ENCODE results near the gene MIA2. TPM values are rescaled to one million over a fixed set of nuclear protein-coding genes. Genes with fewer than 3 reads are reported as not detected.

The MIA2 gene
- total RNA-seq, 1 donor = 21.6 TPM

DNA sequence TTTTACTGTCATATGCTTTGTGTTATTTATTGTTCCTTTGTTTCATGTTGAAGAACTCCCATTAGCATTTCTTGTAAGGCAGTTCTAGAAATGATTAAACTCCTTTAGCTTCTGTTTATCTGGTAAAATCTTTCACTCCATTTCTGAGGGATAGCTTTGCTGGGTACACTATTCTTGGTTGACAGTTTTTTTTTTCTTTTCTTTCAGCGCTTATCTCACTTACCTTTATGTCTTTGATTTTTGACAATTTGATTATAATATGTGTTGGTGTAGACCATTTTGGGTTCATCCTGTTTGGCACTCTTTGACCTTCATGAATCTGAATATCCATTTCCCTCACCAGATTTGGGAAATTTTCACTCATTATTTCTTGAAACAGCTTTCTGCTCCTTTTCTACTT is 182.4 kb downstream of the MIA2 start:
- no peak for DNase-seq (ENCODE audit: low read depth)
- H3K4me3 ChIP-seq (ENCODE audit: low read depth, low read length) = no peak overlapping the region
- TF ChIP-seq, protein P1, sequence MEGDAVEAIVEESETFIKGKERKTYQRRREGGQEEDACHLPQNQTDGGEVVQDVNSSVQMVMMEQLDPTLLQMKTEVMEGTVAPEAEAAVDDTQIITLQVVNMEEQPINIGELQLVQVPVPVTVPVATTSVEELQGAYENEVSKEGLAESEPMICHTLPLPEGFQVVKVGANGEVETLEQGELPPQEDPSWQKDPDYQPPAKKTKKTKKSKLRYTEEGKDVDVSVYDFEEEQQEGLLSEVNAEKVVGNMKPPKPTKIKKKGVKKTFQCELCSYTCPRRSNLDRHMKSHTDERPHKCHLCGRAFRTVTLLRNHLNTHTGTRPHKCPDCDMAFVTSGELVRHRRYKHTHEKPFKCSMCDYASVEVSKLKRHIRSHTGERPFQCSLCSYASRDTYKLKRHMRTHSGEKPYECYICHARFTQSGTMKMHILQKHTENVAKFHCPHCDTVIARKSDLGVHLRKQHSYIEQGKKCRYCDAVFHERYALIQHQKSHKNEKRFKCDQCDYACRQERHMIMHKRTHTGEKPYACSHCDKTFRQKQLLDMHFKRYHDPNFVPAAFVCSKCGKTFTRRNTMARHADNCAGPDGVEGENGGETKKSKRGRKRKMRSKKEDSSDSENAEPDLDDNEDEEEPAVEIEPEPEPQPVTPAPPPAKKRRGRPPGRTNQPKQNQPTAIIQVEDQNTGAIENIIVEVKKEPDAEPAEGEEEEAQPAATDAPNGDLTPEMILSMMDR (IDR thresholded peaks at IDR 0.05; ENCODE audit: insufficient read depth, low read depth, low read length) = no peak

GRCh38 chr14:39417014-39417413 is 183.3 kb downstream of the MIA2 start:
- H3K4me3 ChIP-seq (ENCODE audit: low read depth, low read length) = no peak overlapping the region
- peak; percentile 23 for DNase-seq (ENCODE audit: low read depth)
- TF ChIP-seq, protein P1 (IDR thresholded peaks at IDR 0.05; ENCODE audit: insufficient read depth, low read depth, low read length) = peak; percentile 40

GRCh38 chr14:39419272-39419671 is 185.6 kb downstream of the MIA2 start:
- DNase-seq (ENCODE audit: low read depth) = no peak
- TF ChIP-seq, protein P1 (IDR thresholded peaks at IDR 0.05; ENCODE audit: insufficient read depth, low read depth, low read length) = peak; percentile 16
- no peak overlapping the region for H3K4me3 ChIP-seq (ENCODE audit: low read depth, low read length)

GRCh38 chr14:39422243-39422642 is 188.5 kb downstream of the MIA2 start:
- TF ChIP-seq, protein P1 (IDR thresholded peaks at IDR 0.05; ENCODE audit: insufficient read depth, low read depth, low read length) = no peak

DNA sequence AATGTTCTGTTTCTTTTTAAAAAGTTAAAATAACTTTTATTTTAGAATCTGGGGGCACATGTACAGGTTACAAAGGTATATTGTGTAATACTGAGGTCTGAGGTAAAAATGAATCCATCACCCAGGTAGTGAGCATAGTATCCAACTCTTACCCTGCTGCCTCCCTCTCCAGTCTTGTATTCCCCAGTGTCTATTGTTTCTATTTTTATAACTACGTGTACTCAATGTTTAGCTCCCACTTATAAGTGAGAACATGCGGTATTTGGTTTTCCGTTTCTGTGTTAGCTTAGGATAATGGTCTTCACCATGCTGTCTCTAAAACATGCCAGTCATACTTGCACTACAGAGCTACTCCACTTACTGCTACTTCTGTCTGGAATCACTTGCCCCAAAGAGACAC is 190.1 kb downstream of the MIA2 start:
- no peak for DNase-seq (ENCODE audit: low read depth)
- TF ChIP-seq, protein P1 (IDR thresholded peaks at IDR 0.05; ENCODE audit: insufficient read depth, low read depth, low read length) = no peak
- H3K4me3 ChIP-seq (ENCODE audit: low read depth, low read length) = no peak overlapping the region

More at GRCh38 chr14:39422243-39422642, 188.5 kb downstream of the MIA2 start:
- DNase-seq (ENCODE audit: low read depth) = no peak
- H3K4me3 ChIP-seq (ENCODE audit: low read depth, low read length) = no peak overlapping the region

GRCh38 chr14:39425947-39426346 is 192.2 kb downstream of the MIA2 start:
- TF ChIP-seq, protein P1 (IDR thresholded peaks at IDR 0.05; ENCODE audit: insufficient read depth, low read depth, low read length) = no peak
- no peak for DNase-seq (ENCODE audit: low read depth)
- no peak overlapping the region for H3K4me3 ChIP-seq (ENCODE audit: low read depth, low read length)

DNA sequence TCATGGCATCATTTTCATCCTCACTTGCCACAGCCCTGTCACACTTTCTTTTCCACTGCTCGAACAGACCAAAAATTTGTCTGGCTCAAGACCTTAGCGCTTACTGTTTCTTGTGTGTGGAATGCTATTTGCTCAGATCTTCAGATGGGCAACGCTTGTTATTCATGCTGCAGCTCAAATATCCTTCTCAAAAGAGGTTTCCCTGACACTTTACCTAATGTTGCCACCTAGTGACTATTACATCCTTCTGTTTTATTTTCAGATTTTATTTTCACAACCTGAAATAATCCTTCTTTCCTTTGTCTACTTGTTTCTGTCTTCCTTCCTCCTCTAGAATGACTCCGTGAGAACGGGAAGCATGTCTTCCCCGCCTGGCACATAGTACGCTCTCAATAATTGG is 192.9 kb downstream of the MIA2 start:
- TF ChIP-seq, protein P1 (IDR thresholded peaks at IDR 0.05; ENCODE audit: insufficient read depth, low read depth, low read length) = no peak
- no peak overlapping the region for H3K4me3 ChIP-seq (ENCODE audit: low read depth, low read length)
- DNase-seq (ENCODE audit: low read depth) = peak; percentile 45

Measured in fibroblast of villous mesenchyme (primary cell).